Activated naive CD4-positive, alpha-beta T cell treated with anti-CD3 and anti-CD28 coated beads, Interleukin-2, amount 50 U/mL, for 16 hours (primary cell): ENCODE results near the gene ZNF558.
"Not testable (repeated sequence)": the region's sequence is repeated elsewhere in the genome, so short reads cannot be mapped to it uniquely, and the experiment has no call there.

Source experiments
- DNase-seq: peaks from one replicate; pipeline ENCODE4 v3.0.0-alpha.2; 2020

ZNF558 gene

GRCh38 chr19:8794823-8795222 is 37.3 kb downstream of the ZNF558 start:
- DNase-seq = no peak

- not testable (repeated sequence) for DNase-seq
Observed at GRCh38 chr19:8773587-8773986, 58.5 kb downstream of the ZNF558 start.

GRCh38 chr19:8769265-8769664 is 62.8 kb downstream of the ZNF558 start:
- DNase-seq = not testable (repeated sequence)

GRCh38 chr19:8767257-8767656 is 64.8 kb downstream of the ZNF558 start:
- DNase-seq = not testable (repeated sequence)
